ENCODE measurements around the gene PTPN23. TPM values are rescaled to one million over a fixed set of nuclear protein-coding genes. Genes with fewer than 3 reads are reported as not detected.

Gene PTPN23
- total RNA-seq, 1 donor from 2014 or later: 50.3 TPM

DNA sequence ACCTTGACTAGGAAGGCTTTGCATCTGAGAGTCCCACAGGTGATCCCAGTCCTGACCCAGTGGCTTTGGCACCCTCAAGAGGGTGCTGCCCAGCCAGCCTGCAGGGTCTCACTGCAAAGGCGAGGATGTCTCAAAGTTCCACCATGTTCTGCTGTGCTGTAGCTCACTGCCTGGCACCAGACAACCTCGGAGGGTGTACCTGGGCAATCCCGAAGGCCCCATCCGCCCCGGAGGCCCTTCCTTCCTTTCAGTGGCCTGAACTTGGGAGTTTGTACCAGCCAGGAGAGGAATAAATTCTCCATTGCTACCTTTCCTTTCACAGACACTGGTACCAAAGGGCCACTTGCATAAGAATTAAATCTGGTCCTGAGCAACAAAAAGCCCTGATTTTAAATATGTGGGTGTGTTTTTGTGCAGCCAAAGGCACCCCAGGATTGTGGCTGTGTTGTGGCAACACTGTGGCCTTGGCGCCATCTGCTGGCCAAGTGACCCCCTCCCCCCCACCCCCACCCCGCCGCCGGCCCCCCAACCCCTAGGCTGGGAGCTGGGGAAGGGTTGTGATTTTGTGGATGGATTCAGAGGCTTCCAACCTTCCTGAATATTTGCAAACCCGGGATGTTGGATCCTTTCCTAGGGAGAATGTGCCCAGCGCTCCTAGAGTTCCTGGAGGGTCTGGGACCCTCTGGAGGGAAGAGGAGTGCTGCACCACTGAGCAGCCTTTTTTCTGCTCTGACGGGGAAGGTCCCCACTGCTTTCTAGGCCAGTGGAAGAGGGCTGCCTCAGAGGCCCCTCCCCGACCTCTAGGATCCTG, 9.7 kb upstream of the PTPN23 start:
- Mint-ChIP-seq H3K4me1 (no peaks in the 10 kb centered on the region), H3K36me3 (ENCODE audit: low read depth) (no peaks in the 10 kb centered on the region), H3K4me3 (no peak overlapping the region), H3K27me3 (no peaks in the 10 kb centered on the region), H3K9me3 (no peaks in the 10 kb centered on the region), H3K27ac (no peak overlapping the region)
- DNase-seq (no peak), ATAC-seq (ENCODE audit: low read depth) (peak; percentile 52)
- TF ChIP-seq, protein P1, sequence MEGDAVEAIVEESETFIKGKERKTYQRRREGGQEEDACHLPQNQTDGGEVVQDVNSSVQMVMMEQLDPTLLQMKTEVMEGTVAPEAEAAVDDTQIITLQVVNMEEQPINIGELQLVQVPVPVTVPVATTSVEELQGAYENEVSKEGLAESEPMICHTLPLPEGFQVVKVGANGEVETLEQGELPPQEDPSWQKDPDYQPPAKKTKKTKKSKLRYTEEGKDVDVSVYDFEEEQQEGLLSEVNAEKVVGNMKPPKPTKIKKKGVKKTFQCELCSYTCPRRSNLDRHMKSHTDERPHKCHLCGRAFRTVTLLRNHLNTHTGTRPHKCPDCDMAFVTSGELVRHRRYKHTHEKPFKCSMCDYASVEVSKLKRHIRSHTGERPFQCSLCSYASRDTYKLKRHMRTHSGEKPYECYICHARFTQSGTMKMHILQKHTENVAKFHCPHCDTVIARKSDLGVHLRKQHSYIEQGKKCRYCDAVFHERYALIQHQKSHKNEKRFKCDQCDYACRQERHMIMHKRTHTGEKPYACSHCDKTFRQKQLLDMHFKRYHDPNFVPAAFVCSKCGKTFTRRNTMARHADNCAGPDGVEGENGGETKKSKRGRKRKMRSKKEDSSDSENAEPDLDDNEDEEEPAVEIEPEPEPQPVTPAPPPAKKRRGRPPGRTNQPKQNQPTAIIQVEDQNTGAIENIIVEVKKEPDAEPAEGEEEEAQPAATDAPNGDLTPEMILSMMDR (IDR thresholded peaks at IDR 0.05): no peak
- CTCF ChIA-PET: no interaction called here
- intact Hi-C loops (cut with micrococcal nuclease): loop anchor here (2.0 to 5.0 kb wide), 2 partner anchors 204 to 504 kb away; no protein-coding TSS in a partner anchor
- POLR2A ChIA-PET: no interaction called here

GRCh38 chr3:47374587-47374986, 6.2 kb upstream of the PTPN23 start:
- CTCF ChIA-PET: no interaction called here
- H3K27me3 Mint-ChIP-seq: no peaks in the 10 kb centered on the region
- no peak overlapping the region for H3K4me3 Mint-ChIP-seq
- TF ChIP-seq, protein P1 (IDR thresholded peaks at IDR 0.05): no peak
- POLR2A ChIA-PET: no interaction called here
- no peaks in the 10 kb centered on the region for H3K9me3 Mint-ChIP-seq
- intact Hi-C loops (cut with micrococcal nuclease): loop anchor here (5.0 kb wide), 1 partner anchor 207 kb away; no protein-coding TSS in a partner anchor
- peaks cover 9% of the 10 kb centered on the region for H3K4me1 Mint-ChIP-seq
- no peaks in the 10 kb centered on the region for H3K36me3 Mint-ChIP-seq (ENCODE audit: low read depth)
- no peak overlapping the region for H3K27ac Mint-ChIP-seq
- no peak for ATAC-seq (ENCODE audit: low read depth)
- no peak for DNase-seq

DNA sequence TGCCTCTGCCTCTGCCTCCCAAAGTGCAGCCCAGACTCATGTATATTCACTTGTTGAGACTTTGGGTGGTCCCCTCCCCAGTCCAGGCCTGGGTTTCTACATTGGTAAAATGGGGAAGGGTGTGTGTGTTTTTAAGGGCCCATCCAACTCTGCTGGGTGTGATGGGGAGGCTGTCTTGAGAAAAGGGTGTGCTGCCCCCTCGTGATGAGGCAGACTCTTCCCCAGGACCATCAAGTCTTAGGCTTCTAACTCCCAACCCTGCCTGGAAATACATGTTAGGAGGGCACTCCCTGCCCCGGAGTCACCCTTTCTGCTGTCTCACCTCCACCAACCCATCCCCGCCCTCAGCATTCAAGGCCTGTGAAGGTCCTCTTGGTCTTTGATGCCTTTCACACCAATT, 4.4 kb upstream of the PTPN23 start:
- H3K4me1 Mint-ChIP-seq: peaks cover 21% of the 10 kb centered on the region
- intact Hi-C loops (cut with micrococcal nuclease): no loop called here
- peaks cover 9% of the 10 kb centered on the region for H3K36me3 Mint-ChIP-seq (ENCODE audit: low read depth)
- TF ChIP-seq, protein P1 (IDR thresholded peaks at IDR 0.05): no peak
- no peaks in the 10 kb centered on the region for H3K27me3 Mint-ChIP-seq
- H3K27ac Mint-ChIP-seq: no peak overlapping the region
- DNase-seq (no peak), ATAC-seq (ENCODE audit: low read depth) (no peak)
- POLR2A ChIA-PET: no interaction called here
- H3K9me3 Mint-ChIP-seq: no peaks in the 10 kb centered on the region
- H3K4me3 Mint-ChIP-seq: no peak overlapping the region
- CTCF ChIA-PET: no interaction called here

DNA sequence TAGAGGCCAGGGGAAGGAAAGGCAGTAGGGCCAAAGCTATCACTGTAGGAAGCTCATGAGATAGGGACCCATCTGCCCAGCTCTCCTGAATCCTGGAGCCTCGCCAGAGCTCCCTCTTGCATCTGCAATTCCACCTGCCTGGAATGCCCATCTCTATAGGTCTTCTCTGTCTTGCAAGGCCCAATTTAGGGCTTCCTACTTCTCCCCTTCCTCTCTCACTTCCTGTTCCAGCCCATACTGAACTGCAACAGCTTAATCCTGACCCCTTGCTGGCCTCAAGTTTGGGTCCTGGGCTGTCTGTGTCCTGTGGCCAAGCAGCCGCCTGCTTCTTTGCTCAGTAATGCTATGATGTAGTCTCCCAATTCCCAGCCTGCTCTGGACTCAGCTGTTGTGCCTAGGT, 3.6 kb upstream of the PTPN23 start:
- H3K9me3 Mint-ChIP-seq: no peaks in the 10 kb centered on the region
- CTCF ChIA-PET: no interaction called here
- H3K4me3 Mint-ChIP-seq: no peak overlapping the region
- no peaks in the 10 kb centered on the region for H3K27me3 Mint-ChIP-seq
- H3K27ac Mint-ChIP-seq: no peak overlapping the region
- intact Hi-C loops (cut with micrococcal nuclease): no loop called here
- no peak for ATAC-seq (ENCODE audit: low read depth)
- POLR2A ChIA-PET: interaction anchor here (0.5 kb wide), 1 partner anchor 196 kb away, joined by 3 read pairs; no protein-coding TSS in a partner anchor
- TF ChIP-seq, protein P1 (IDR thresholded peaks at IDR 0.05): no peak
- peaks cover 12% of the 10 kb centered on the region for H3K36me3 Mint-ChIP-seq (ENCODE audit: low read depth)
- peaks cover 27% of the 10 kb centered on the region for H3K4me1 Mint-ChIP-seq
- no peak for DNase-seq

GRCh38 chr3:47378869-47379268, 2.0 kb upstream of the PTPN23 start:
- Mint-ChIP-seq H3K9me3 (no peaks in the 10 kb centered on the region), H3K4me3 (peak overlapping the region; percentile 28), H3K36me3 (ENCODE audit: low read depth) (peaks cover 22% of the 10 kb centered on the region), H3K27ac (no peak overlapping the region), H3K4me1 (peaks cover 40% of the 10 kb centered on the region), H3K27me3 (no peaks in the 10 kb centered on the region)
- ATAC-seq (ENCODE audit: low read depth) (no peak), DNase-seq (no peak)
- intact Hi-C loops (cut with micrococcal nuclease): no loop called here
- ChIA-PET POLR2A (interaction anchor here (0.7 kb wide), 1 partner anchor 571 kb away, joined by 3 read pairs; no protein-coding TSS in a partner anchor), CTCF (no interaction called here)
- TF ChIP-seq, protein P1 (IDR thresholded peaks at IDR 0.05): no peak
